ENCODE measurements around the gene BAG3. TPM values are rescaled to one million over a fixed set of nuclear protein-coding genes. Genes with fewer than 3 reads are reported as not detected.

BAG3 gene
- total and polyA plus RNA-seq, 9 of the 15 experiments (the other 6 are each of a cell fraction or from before 2014, with no cell fraction given): 2.6 to 27.4 (median 7.2) TPM

GRCh38 chr10:119637631-119638030 is 13.5 kb upstream of the BAG3 start:
- Histone ChIP-seq H2AFZ (ENCODE audit: low read depth, low read length) (no peak overlapping the region), H3K9ac (ENCODE audit: insufficient read depth in 1 of 2, low read depth in 2 of 2, low read length in 2 of 2) (no peak overlapping the region), H3K4me1 (replicated peaks in 1 of 2; ENCODE audit: control insufficient read depth in 2 of 2, insufficient read depth in 2 of 2, low read length in 2 of 2) (no peaks in the 10 kb centered on the region), H3K4me3 (no peak overlapping the region), H3K27me3 (ENCODE audit: control insufficient read depth in 2 of 2, insufficient read depth in 2 of 2, low read length in 2 of 2) (no peaks in the 10 kb centered on the region), H3K27ac (ENCODE audit: extremely low read depth, low read depth, low read length) (no peak overlapping the region), H3K9me1 (ENCODE audit: control insufficient read depth, insufficient read depth, low read length) (no peaks in the 10 kb centered on the region), H3K9me3 (replicated peaks; ENCODE audit: control insufficient read depth, insufficient read depth, low read depth, low read length) (no peaks in the 10 kb centered on the region), H3K79me2 (ENCODE audit: control insufficient read depth, insufficient read depth, low read length) (no peaks in the 10 kb centered on the region), H3K36me3 (ENCODE audit: control insufficient read depth, insufficient read depth, low read length) (no peaks in the 10 kb centered on the region), H4K20me1 (replicated peaks; ENCODE audit: control insufficient read depth, insufficient read depth, low read length) (no peaks in the 10 kb centered on the region), H3K4me2 (ENCODE audit: insufficient read depth, low read length) (no peak overlapping the region)
- TF ChIP-seq HDAC2 (IDR thresholded peaks at IDR 0.05): no peak
- TF ChIP-seq NR4A1 (CRISPR knock-in tag; IDR thresholded peaks at IDR 0.05): no peak
- TF ChIP-seq NR4A1 (tag; IDR thresholded peaks at IDR 0.05): no peak
- TF ChIP-seq NFE2L1 (tag; IDR thresholded peaks at IDR 0.05; ENCODE audit: borderline replicate concordance, low read depth): no peak
- TF ChIP-seq ZNF280B (CRISPR knock-in tag; IDR thresholded peaks at IDR 0.05): no peak
- no peak for TF ChIP-seq NFE2 (IDR thresholded peaks at IDR 0.05; ENCODE audit: low read depth)
- no peak for TF ChIP-seq CREB3L1 (IDR thresholded peaks at IDR 0.05; ENCODE audit: borderline replicate concordance, low read depth)
- no peak for TF ChIP-seq MIER1 (IDR thresholded peaks at IDR 0.05; ENCODE audit: low read depth)
- no peak for TF ChIP-seq ATF4 (CRISPR knock-in tag; IDR thresholded peaks at IDR 0.05)
- TF ChIP-seq ZNF253 (CRISPR knock-in tag; conservative IDR thresholded peaks at IDR 0.05): no peak
- no peak for TF ChIP-seq NUFIP1 (IDR thresholded peaks at IDR 0.05; ENCODE audit: partially characterized antibody)
- TF ChIP-seq TAF9B (IDR thresholded peaks at IDR 0.05; ENCODE audit: partially characterized antibody): no peak
- no peak for TF ChIP-seq TSC22D4 (tag; IDR thresholded peaks at IDR 0.05)
- no peak for TF ChIP-seq SIX5 (IDR thresholded peaks at IDR 0.05; ENCODE audit: borderline replicate concordance in 1 of 2, insufficient read depth in 1 of 2, low read depth in 1 of 2, low read length in 2 of 2)
- no peak for TF ChIP-seq TRIM28 (IDR thresholded peaks at IDR 0.05)
- no peak for TF ChIP-seq ZBTB7A (IDR thresholded peaks at IDR 0.05; ENCODE audit: borderline replicate concordance, control insufficient read depth, low read depth, low read length)
- no peak for TF ChIP-seq ZNF444 (CRISPR knock-in tag; IDR thresholded peaks at IDR 0.05)
- no peak for TF ChIP-seq BACH1 (tag; IDR thresholded peaks at IDR 0.05)
- no peak for TF ChIP-seq BCOR (IDR thresholded peaks at IDR 0.05)
- TF ChIP-seq TFAM (CRISPR knock-in tag; conservative IDR thresholded peaks at IDR 0.05): no peak
- no peak for TF ChIP-seq HDAC1 (IDR thresholded peaks at IDR 0.05)
- ChIA-PET POLR2A (interaction anchor here (0.9 kb wide), 1 partner anchor 19 kb away, joined by 4 read pairs; no protein-coding TSS in a partner anchor), CTCF (ENCODE audit: low intra/inter-chr PET ratio) (no interaction called here)
- no peak for DNase-seq (ENCODE audit: extremely low read depth in 1 of 4, low spot score in 3 of 4)
- in situ Hi-C loops (cut with MboI) (no loop called here), intact Hi-C loops (cut with micrococcal nuclease) (no loop called here)
- ATAC-seq: no peak
- FAIRE-seq: no peak
- WGBS (ENCODE audit: insufficient coverage, low coverage, missing lambda C conversion rate): 70% methylated on average over 3 of the region's 4 CpGs
- no TSS peak for BruUV-seq (replicated peaks)
